Astrocyte (in vitro differentiated cells and primary cell): Measurements from ENCODE around the gene ITGB8. TPM values are rescaled to one million over a fixed set of nuclear protein-coding genes. Genes with fewer than 3 reads are reported as not detected.

Source experiments
- DNase-seq: peaks from one replicate; pipeline ENCODE4 v3.0.0-alpha.2; 2010; ENCODE audit warnings: low read depth
- FAIRE-seq: peaks from 2 replicates; lab custom pipeline; 2011; peaks lifted over from hg19 to GRCh38; lab: Jason Lieb, UNC
- H2AFZ ChIP-seq: 2 replicates; pipeline ENCODE4 v1.6.0; 2012; ENCODE audit warnings: low read depth, low read length, inconsistent platforms
- H3K27ac ChIP-seq: 2 replicates; pipeline ENCODE4 v1.5.1; 2011; ENCODE audit warnings: low read depth, low read length, inconsistent platforms
- H3K27me3 ChIP-seq: 2 replicates; pipeline ENCODE4 v1.6.0; 2011; ENCODE audit warnings: low read length, inconsistent platforms; ENCODE audit not compliant: insufficient read depth
- H3K36me3 ChIP-seq: 2 replicates; pipeline ENCODE4 v1.5.1; 2011; ENCODE audit warnings: low read length, inconsistent platforms; ENCODE audit not compliant: insufficient read depth
- H3K4me1 ChIP-seq: 2 replicates; pipeline ENCODE4 v1.5.1; 2011; ENCODE audit warnings: low read length, inconsistent platforms; ENCODE audit not compliant: insufficient read depth
- H3K4me2 ChIP-seq: 2 replicates; pipeline ENCODE4 v1.6.0; 2012; ENCODE audit warnings: low read length, inconsistent platforms
- H3K4me3 ChIP-seq: 2 replicates; pipeline ENCODE4 v1.5.1; 2011; ENCODE audit warnings: low read depth, mild to moderate bottlenecking, low read length, inconsistent platforms; ENCODE audit not compliant: insufficient read depth
- H3K79me2 ChIP-seq: 2 replicates; pipeline ENCODE4 v1.6.0; 2012; ENCODE audit warnings: mild to moderate bottlenecking, low read length, inconsistent platforms; ENCODE audit not compliant: insufficient read depth
- H3K9ac ChIP-seq: 2 replicates; pipeline ENCODE4 v1.6.0; 2012; ENCODE audit warnings: mild to moderate bottlenecking, low read length, inconsistent platforms
- H3K9me3 ChIP-seq: 2 replicates; pipeline ENCODE4 v1.5.1; 2012; ENCODE audit warnings: low read depth, mild to moderate bottlenecking, low read length, inconsistent platforms; ENCODE audit not compliant: insufficient read depth
- H4K20me1 ChIP-seq: 2 replicates; pipeline ENCODE4 v1.6.0; 2012; ENCODE audit warnings: low read length, inconsistent platforms; ENCODE audit not compliant: insufficient read depth
- H3K27ac Mint-ChIP-seq: one replicate; pipeline ENCODE4 v1.8.0; 2021; ENCODE audit warnings: mild to moderate bottlenecking, mixed read lengths; ENCODE audit not compliant: unreplicated experiment
- H3K27me3 Mint-ChIP-seq: one replicate; pipeline ENCODE4 v1.8.0; 2021; ENCODE audit warnings: low read depth, mixed read lengths; ENCODE audit not compliant: unreplicated experiment
- H3K36me3 Mint-ChIP-seq: one replicate; pipeline ENCODE4 v1.8.0; 2021; ENCODE audit warnings: low read depth, mixed read lengths; ENCODE audit not compliant: unreplicated experiment
- H3K4me1 Mint-ChIP-seq: one replicate; pipeline ENCODE4 v1.8.0; 2021; ENCODE audit warnings: low read depth, mixed read lengths; ENCODE audit not compliant: unreplicated experiment
- H3K4me3 Mint-ChIP-seq: one replicate; pipeline ENCODE4 v1.8.0; 2021; ENCODE audit warnings: mild to moderate bottlenecking, moderate library complexity, mixed read lengths; ENCODE audit not compliant: unreplicated experiment
- H3K9me3 Mint-ChIP-seq: one replicate; pipeline ENCODE4 v1.8.0; 2021; ENCODE audit warnings: mild to moderate bottlenecking, mixed read lengths; ENCODE audit not compliant: unreplicated experiment
- EZH2 ChIP-seq: IDR thresholded peaks from 2 replicates; pipeline ENCODE4 v1.6.1; 2012; ENCODE audit warnings: mild to moderate bottlenecking, low read length, inconsistent platforms; ENCODE audit not compliant: insufficient read depth
- total RNA-seq: library from RNA; stranded (reverse); gene quantifications from 2 replicates; pipeline ENCODE4 v1.2.1, GENCODE V29; 2021
- TF ChIP-seq, protein P1 (sequence below): IDR thresholded peaks from 2 replicates; pipeline ENCODE4 v1.5.1; 2011; ENCODE audit warnings: low read depth, mild to moderate bottlenecking, inconsistent platforms, low read length, moderate library complexity; ENCODE audit not compliant: insufficient read depth

ITGB8 gene
- total RNA-seq, 1 donor from 2014 or later, result 10.8 TPM

- DNase-seq (no peak), FAIRE-seq (no peak)
- Mint-ChIP-seq H3K36me3 (peaks cover 3% of the 10 kb centered on the region), H3K4me1 (no peaks in the 10 kb centered on the region), H3K4me3 (no peak overlapping the region), H3K27ac (no peak overlapping the region), H3K27me3 (no peaks in the 10 kb centered on the region), H3K9me3 (no peaks in the 10 kb centered on the region)
- no peak overlapping the region for H2AFZ ChIP-seq
- no peak overlapping the region for H3K27ac ChIP-seq
- TF ChIP-seq, protein P1, sequence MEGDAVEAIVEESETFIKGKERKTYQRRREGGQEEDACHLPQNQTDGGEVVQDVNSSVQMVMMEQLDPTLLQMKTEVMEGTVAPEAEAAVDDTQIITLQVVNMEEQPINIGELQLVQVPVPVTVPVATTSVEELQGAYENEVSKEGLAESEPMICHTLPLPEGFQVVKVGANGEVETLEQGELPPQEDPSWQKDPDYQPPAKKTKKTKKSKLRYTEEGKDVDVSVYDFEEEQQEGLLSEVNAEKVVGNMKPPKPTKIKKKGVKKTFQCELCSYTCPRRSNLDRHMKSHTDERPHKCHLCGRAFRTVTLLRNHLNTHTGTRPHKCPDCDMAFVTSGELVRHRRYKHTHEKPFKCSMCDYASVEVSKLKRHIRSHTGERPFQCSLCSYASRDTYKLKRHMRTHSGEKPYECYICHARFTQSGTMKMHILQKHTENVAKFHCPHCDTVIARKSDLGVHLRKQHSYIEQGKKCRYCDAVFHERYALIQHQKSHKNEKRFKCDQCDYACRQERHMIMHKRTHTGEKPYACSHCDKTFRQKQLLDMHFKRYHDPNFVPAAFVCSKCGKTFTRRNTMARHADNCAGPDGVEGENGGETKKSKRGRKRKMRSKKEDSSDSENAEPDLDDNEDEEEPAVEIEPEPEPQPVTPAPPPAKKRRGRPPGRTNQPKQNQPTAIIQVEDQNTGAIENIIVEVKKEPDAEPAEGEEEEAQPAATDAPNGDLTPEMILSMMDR, result no peak
- TF ChIP-seq EZH2, result no peak
- no peak overlapping the region for H3K4me2 ChIP-seq
- peaks cover 15% of the 10 kb centered on the region for H3K36me3 ChIP-seq
- H3K4me1 ChIP-seq, result no peaks in the 10 kb centered on the region
- H4K20me1 ChIP-seq, result no peaks in the 10 kb centered on the region
- no peak overlapping the region for H3K9ac ChIP-seq
- H3K79me2 ChIP-seq, result no peaks in the 10 kb centered on the region
- H3K4me3 ChIP-seq, result no peak overlapping the region
- no peaks in the 10 kb centered on the region for H3K9me3 ChIP-seq
- H3K27me3 ChIP-seq, result no peaks in the 10 kb centered on the region
These were observed 46.1 kb downstream of the ITGB8 start for GRCh38 chr7:20376796-20377195.

DNA sequence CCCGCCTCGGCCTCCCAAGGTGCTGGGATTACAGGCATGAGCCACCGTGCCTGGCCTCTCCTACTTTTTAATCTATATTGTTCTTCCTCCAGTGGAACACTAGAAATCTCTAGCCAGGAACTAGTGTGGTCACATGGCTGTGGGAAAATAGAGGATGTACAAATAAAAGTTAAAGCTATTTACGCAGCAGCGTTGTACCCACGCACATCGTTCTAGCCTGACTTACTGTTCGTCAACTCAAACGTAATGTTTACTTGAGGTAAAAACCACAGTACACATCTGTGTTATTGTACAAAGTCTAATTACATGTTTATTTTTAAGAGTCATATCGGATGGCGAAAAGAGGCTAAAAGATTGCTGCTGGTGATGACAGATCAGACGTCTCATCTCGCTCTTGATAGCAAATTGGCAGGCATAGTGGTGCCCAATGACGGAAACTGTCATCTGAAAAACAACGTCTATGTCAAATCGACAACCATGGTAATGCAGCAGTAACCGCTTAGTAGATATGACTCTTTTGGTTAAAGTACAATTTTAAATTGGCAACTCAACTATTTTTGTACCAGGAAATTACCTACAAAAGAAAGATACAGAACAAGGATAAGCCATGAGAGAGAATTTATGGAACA, 50.8 kb downstream of the ITGB8 start:
- Histone ChIP-seq H3K79me2 (no peaks in the 10 kb centered on the region), H3K27me3 (no peaks in the 10 kb centered on the region), H3K9me3 (no peaks in the 10 kb centered on the region), H3K36me3 (peaks cover 10% of the 10 kb centered on the region), H2AFZ (no peak overlapping the region), H3K27ac (no peak overlapping the region), H3K4me2 (no peak overlapping the region), H3K4me3 (no peak overlapping the region), H4K20me1 (no peaks in the 10 kb centered on the region), H3K9ac (no peak overlapping the region), H3K4me1 (peaks cover 13% of the 10 kb centered on the region)
- Mint-ChIP-seq H3K27ac (no peak overlapping the region), H3K27me3 (no peaks in the 10 kb centered on the region), H3K4me1 (peaks cover 9% of the 10 kb centered on the region), H3K9me3 (no peaks in the 10 kb centered on the region), H3K36me3 (peaks cover 4% of the 10 kb centered on the region), H3K4me3 (no peak overlapping the region)
- no peak for DNase-seq
- TF ChIP-seq, protein P1, result no peak
- TF ChIP-seq EZH2, result no peak
- FAIRE-seq, result no peak

DNA sequence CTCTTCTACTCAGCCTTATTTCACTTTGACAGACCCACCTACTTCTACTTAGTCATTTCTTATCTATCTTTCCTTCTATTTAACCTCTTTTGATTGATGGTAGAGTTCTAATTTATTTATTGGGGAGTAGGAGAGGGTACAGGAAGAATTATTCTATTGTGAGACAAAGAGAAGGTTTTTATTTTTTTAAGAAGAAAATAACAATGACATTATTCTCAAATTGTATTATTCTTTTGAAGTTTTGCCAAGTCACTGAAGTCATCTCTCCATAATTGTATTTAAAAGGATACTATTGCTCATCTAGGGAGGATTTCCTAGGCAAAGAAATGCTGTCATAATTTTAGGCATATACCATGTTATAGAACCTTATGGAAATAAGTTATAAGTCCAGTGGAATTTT, 52.7 kb downstream of the ITGB8 start:
- Mint-ChIP-seq H3K4me1 (peaks cover 11% of the 10 kb centered on the region), H3K36me3 (peaks cover 4% of the 10 kb centered on the region), H3K27me3 (no peaks in the 10 kb centered on the region), H3K27ac (no peak overlapping the region), H3K4me3 (no peak overlapping the region), H3K9me3 (no peaks in the 10 kb centered on the region)
- Histone ChIP-seq H3K4me1 (peaks cover 13% of the 10 kb centered on the region), H4K20me1 (no peaks in the 10 kb centered on the region), H3K79me2 (no peaks in the 10 kb centered on the region), H3K9me3 (no peaks in the 10 kb centered on the region), H3K4me2 (no peak overlapping the region), H3K27me3 (no peaks in the 10 kb centered on the region), H3K36me3 (peaks cover 13% of the 10 kb centered on the region), H3K9ac (no peak overlapping the region), H3K4me3 (no peak overlapping the region), H2AFZ (no peak overlapping the region), H3K27ac (no peak overlapping the region)
- TF ChIP-seq EZH2, result no peak
- TF ChIP-seq, protein P1, result no peak
- DNase-seq (no peak), FAIRE-seq (no peak)
